Lower lobe of right lung (tissue), 2 donors: ENCODE measurements around the gene RPL34. TPM values are rescaled to one million over a fixed set of nuclear protein-coding genes. Genes with fewer than 3 reads are reported as not detected.
"Not testable (repeated sequence)": the region's sequence is repeated elsewhere in the genome, so short reads cannot be mapped to it uniquely, and the experiment has no call there.

Experiments used
- ATAC-seq, 2 donors: fragments of 200-7000 bp; cut with Tn5 transposase; one replicate each; pipeline ENCODE4 v1.9.1; 2020 to 2022; ENCODE audit warnings: mild to moderate bottlenecking in 2 of 2, moderate library complexity in 2 of 2
- DNase-seq: peaks from one replicate; pipeline ENCODE4 v3.0.0-alpha.2; 2020
- H3K27ac ChIP-seq: fragments of 200-600 bp; one replicate; pipeline ENCODE4 v1.8.0; 2022
- H3K27me3 ChIP-seq: fragments of 200-600 bp; one replicate; pipeline ENCODE4 v1.8.0; 2022; ENCODE audit warnings: low read depth
- H3K36me3 ChIP-seq: fragments of 200-600 bp; one replicate; pipeline ENCODE4 v1.8.0; 2022; ENCODE audit warnings: mild to moderate bottlenecking
- H3K4me1 ChIP-seq: fragments of 200-600 bp; one replicate; pipeline ENCODE4 v1.8.0; 2022
- H3K4me3 ChIP-seq: fragments of 200-600 bp; one replicate; pipeline ENCODE4 v1.8.0; 2022; ENCODE audit warnings: mild to moderate bottlenecking
- H3K9me3 ChIP-seq: fragments of 200-600 bp; one replicate; pipeline ENCODE4 v1.8.0; 2022
- CTCF ChIP-seq: fragments of 200-600 bp; IDR thresholded peaks from one replicate; pipeline ENCODE4 v1.8.0; 2022; ENCODE audit warnings: antibody characterized with exemption, mild to moderate bottlenecking
- intact Hi-C: fragments of 100-400 bp; cut with DNase I; formaldehyde crosslinking; loops from one replicate; pipeline ENCODE4 v1.11.0; 2022
- total RNA-seq: library from RNA; stranded (reverse); fragmentation: NEBNext Ultra II Directional; extraction: Animal tissue kit (Norgen Biotek cat#: 25700); gene quantifications from one replicate; pipeline ENCODE4 v1.2.1, GENCODE V29; 2021
- donor health status: DM: no; HTN: yes; CAD: no; lungs with severe emphysema.

RPL34 gene
- total RNA-seq, 1 donor from 2014 or later = 1,009 TPM

- H3K4me1 ChIP-seq = no peaks in the 10 kb centered on the region
- no peaks in the 10 kb centered on the region for H3K9me3 ChIP-seq
- DNase-seq (no peak), ATAC-seq (no peak)
- no peak overlapping the region for H3K4me3 ChIP-seq
- no peak for TF ChIP-seq CTCF
- no peak overlapping the region for H3K27ac ChIP-seq
- H3K27me3 ChIP-seq = no peaks in the 10 kb centered on the region
- H3K36me3 ChIP-seq = no peaks in the 10 kb centered on the region
- intact Hi-C loops = no loop called here
These were observed 31.5 kb upstream of the RPL34 start for GRCh38 chr4:108588878-108589277.

- intact Hi-C loops = no loop called here
- no peaks in the 10 kb centered on the region for H3K27me3 ChIP-seq
- no peaks in the 10 kb centered on the region for H3K9me3 ChIP-seq
- TF ChIP-seq CTCF = no peak
- H3K4me3 ChIP-seq = no peak overlapping the region
- ATAC-seq (no peak), DNase-seq (no peak)
- H3K36me3 ChIP-seq = no peaks in the 10 kb centered on the region
- H3K27ac ChIP-seq = no peak overlapping the region
- no peaks in the 10 kb centered on the region for H3K4me1 ChIP-seq
These were observed 30.4 kb upstream of the RPL34 start for GRCh38 chr4:108589961-108590360.

GRCh38 chr4:108590776-108591175, 29.6 kb upstream of the RPL34 start:
- Histone ChIP-seq H3K9me3 (no peaks in the 10 kb centered on the region), H3K4me3 (no peak overlapping the region), H3K36me3 (no peaks in the 10 kb centered on the region), H3K27me3 (no peaks in the 10 kb centered on the region), H3K27ac (no peak overlapping the region), H3K4me1 (no peaks in the 10 kb centered on the region)
- intact Hi-C loops = no loop called here
- TF ChIP-seq CTCF = no peak
- no peak for DNase-seq
- ATAC-seq = no peak

GRCh38 chr4:108592674-108592986, 27.7 kb upstream of the RPL34 start:
- Histone ChIP-seq H3K4me1 (no peaks in the 10 kb centered on the region), H3K36me3 (no peaks in the 10 kb centered on the region), H3K27me3 (no peaks in the 10 kb centered on the region), H3K4me3 (no peak overlapping the region), H3K27ac (no peak overlapping the region), H3K9me3 (no peaks in the 10 kb centered on the region)
- ATAC-seq (no peak), DNase-seq (no peak)
- TF ChIP-seq CTCF = no peak
- intact Hi-C loops = no loop called here

GRCh38 chr4:108594296-108594695, 26.1 kb upstream of the RPL34 start:
- ATAC-seq, intact Hi-C loops, H3K27ac ChIP-seq, H3K4me3 ChIP-seq, H3K36me3 ChIP-seq, H3K4me1 ChIP-seq, DNase-seq, H3K9me3 ChIP-seq, H3K27me3 ChIP-seq: not testable (repeated sequence)

GRCh38 chr4:108596344-108596743, 24.0 kb upstream of the RPL34 start:
- no peaks in the 10 kb centered on the region for H3K27me3 ChIP-seq
- DNase-seq (no peak), ATAC-seq (no peak)
- H3K36me3 ChIP-seq = no peaks in the 10 kb centered on the region
- TF ChIP-seq CTCF = no peak
- H3K9me3 ChIP-seq = no peaks in the 10 kb centered on the region
- H3K4me3 ChIP-seq = no peak overlapping the region
- no peak overlapping the region for H3K27ac ChIP-seq
- intact Hi-C loops = no loop called here
- no peaks in the 10 kb centered on the region for H3K4me1 ChIP-seq
